Lung (tissue), 12 donors: ENCODE results near the gene LVRN. TPM values are rescaled to one million over a fixed set of nuclear protein-coding genes. Genes with fewer than 3 reads are reported as not detected.

Source experiments
- ATAC-seq: fragments of 200-7000 bp; cut with Tn5 transposase; one replicate; pipeline ENCODE4 v1.9.1; 2020; ENCODE audit warnings: moderate number of reproducible peaks; ENCODE audit not compliant: insufficient read depth, low FRiP score
- DNase-seq, 3 donors: peaks; one replicate each; pipeline ENCODE4 v3.0.0-alpha.2; 2013 to 2017
- H3K27ac ChIP-seq, 2 donors: one replicate each; pipeline ENCODE4 v1.5.1; 2013; ENCODE audit warnings: mild to moderate bottlenecking in 2 of 2, moderate library complexity in 2 of 2, control low read depth in 1 of 2, inconsistent platforms in 1 of 2, low read depth in 1 of 2, low read length in 1 of 2
- H3K27me3 ChIP-seq, 3 donors: one replicate each; pipeline ENCODE4 v1.5.1; 2013; ENCODE audit warnings: low read length in 2 of 3; ENCODE audit not compliant: control insufficient read depth in 3 of 3, insufficient read depth in 3 of 3
- H3K36me3 ChIP-seq, 4 donors: one replicate each; pipeline ENCODE4 v1.5.1; 2013; ENCODE audit warnings: low read length in 4 of 4, mild to moderate bottlenecking in 1 of 4, moderate library complexity in 1 of 4; ENCODE audit not compliant: control insufficient read depth in 4 of 4, insufficient read depth in 4 of 4
- H3K4me1 ChIP-seq, 5 donors: one replicate each; pipeline ENCODE4 v1.5.1; 2013; ENCODE audit warnings: low read length in 5 of 5, mild to moderate bottlenecking in 2 of 5, moderate library complexity in 1 of 5; ENCODE audit not compliant: control insufficient read depth in 5 of 5, insufficient read depth in 5 of 5
- H3K4me3 ChIP-seq: one replicate; pipeline ENCODE4 v1.5.1; 2013; ENCODE audit warnings: mild to moderate bottlenecking, control low read depth, moderate library complexity
- H3K9ac ChIP-seq, 2 donors: one replicate each; pipeline ENCODE4 v1.5.1; 2013; ENCODE audit warnings: low read length in 2 of 2, control low read depth in 1 of 2; ENCODE audit not compliant: insufficient read depth in 1 of 2
- H3K9me3 ChIP-seq, 4 donors: one replicate each; pipeline ENCODE4 v1.5.1; 2013; ENCODE audit warnings: low read length in 3 of 4, mild to moderate bottlenecking in 1 of 4, moderate library complexity in 1 of 4; ENCODE audit not compliant: control insufficient read depth in 4 of 4, insufficient read depth in 3 of 4
- WGBS, 2 donors: extraction: QIAGEN DNeasy Blood & Tissue Kit; methylation state at CpG; one replicate each; pipeline ENCODE4 v1.1.7; 2013; 5-methylcytosine and 5-hydroxymethylcytosine counted together
- polyA plus RNA-seq, 2 donors: library from polyadenylated mRNA; stranded (reverse); fragments of 200-250 nt; gene quantifications; one replicate each; pipeline ENCODE4 v1.2.1, GENCODE V29; 2013
- total RNA-seq, 2 donors: library from RNA; depleted of rRNA in 1 of 2; stranded (reverse); fragments of >200 nt in 1 of 2; gene quantifications; one replicate each; pipeline ENCODE4 v1.2.1, GENCODE V29; 2014 to 2021
- TF ChIP-seq, protein P1 (sequence below): IDR thresholded peaks from 2 replicates; pipeline ENCODE4 v1.5.1; 2012; ENCODE audit warnings: mild to moderate bottlenecking; ENCODE audit errors: control extremely low read depth, extremely low read depth
- donor health status: control.
- donor health status: control.
- donor health status: Bipolar disorder and iron deficiency.
- donor health status: healthy.
- donor health status: DM: yes; HTN: yes; CAD: no.

The LVRN gene
- total and polyA plus RNA-seq, 4 donors = 0.10 to 0.94 (median 0.17) TPM

DNA sequence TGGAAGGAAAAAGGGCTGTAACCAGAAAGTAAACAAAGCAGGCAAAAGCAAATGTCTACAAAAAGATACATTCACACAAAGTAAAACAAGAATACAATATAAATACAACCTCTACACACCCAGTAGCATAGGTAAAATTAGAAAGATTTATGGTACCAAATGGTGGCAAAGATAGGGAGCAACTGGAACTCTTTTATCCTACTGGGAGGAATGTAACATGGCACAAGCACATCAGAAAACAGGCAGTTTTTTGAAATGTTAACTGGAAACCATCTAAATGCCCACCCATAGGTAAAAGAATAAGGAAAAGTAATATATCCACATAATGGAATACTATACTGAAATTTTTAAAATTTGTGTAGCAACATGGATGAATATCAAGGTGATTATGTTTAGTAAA lies 61.3 kb downstream of the LVRN start:
- ATAC-seq = no peak
- H3K4me3 ChIP-seq = no peak overlapping the region
- DNase-seq = no peak
- no peaks in the 10 kb centered on the region for H3K36me3 ChIP-seq
- peaks cover 0 to 1% (median 0%) of the 10 kb centered on the region in 4 donors for H3K9me3 ChIP-seq
- H3K9ac ChIP-seq = no peak overlapping the region
- no peak overlapping the region for H3K27ac ChIP-seq
- H3K4me1 ChIP-seq = no peaks in the 10 kb centered on the region
- TF ChIP-seq, protein P1, sequence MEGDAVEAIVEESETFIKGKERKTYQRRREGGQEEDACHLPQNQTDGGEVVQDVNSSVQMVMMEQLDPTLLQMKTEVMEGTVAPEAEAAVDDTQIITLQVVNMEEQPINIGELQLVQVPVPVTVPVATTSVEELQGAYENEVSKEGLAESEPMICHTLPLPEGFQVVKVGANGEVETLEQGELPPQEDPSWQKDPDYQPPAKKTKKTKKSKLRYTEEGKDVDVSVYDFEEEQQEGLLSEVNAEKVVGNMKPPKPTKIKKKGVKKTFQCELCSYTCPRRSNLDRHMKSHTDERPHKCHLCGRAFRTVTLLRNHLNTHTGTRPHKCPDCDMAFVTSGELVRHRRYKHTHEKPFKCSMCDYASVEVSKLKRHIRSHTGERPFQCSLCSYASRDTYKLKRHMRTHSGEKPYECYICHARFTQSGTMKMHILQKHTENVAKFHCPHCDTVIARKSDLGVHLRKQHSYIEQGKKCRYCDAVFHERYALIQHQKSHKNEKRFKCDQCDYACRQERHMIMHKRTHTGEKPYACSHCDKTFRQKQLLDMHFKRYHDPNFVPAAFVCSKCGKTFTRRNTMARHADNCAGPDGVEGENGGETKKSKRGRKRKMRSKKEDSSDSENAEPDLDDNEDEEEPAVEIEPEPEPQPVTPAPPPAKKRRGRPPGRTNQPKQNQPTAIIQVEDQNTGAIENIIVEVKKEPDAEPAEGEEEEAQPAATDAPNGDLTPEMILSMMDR = no peak
- no peaks in the 10 kb centered on the region for H3K27me3 ChIP-seq

DNA sequence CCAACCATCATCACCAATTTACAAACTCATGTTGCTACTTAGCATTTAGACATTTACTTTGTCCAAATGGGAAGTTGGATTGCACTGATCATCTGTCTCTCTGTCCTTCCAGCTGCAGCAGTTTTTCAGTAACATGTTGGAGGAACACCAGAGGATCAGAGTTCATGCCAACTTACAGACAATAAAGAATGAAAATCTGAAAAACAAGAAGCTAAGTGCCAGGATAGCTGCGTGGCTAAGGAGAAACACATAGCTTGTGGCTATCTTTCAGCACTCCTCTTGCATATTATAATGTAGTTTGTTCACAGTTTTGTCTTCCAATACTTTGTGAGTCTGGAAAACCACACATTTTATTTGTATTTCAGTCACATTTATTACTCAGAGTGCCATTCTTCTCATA lies 63.6 kb downstream of the LVRN start:
- H3K4me3 ChIP-seq = no peak overlapping the region
- DNase-seq = no peak
- peaks cover 0 to 2% (median 0%) of the 10 kb centered on the region in 4 donors for H3K9me3 ChIP-seq
- no peak overlapping the region for H3K27ac ChIP-seq
- H3K27me3 ChIP-seq = no peaks in the 10 kb centered on the region
- WGBS, 2 donors = 84 to 96% methylated on average over 1 of the region's 1 CpG
- H3K36me3 ChIP-seq = no peaks in the 10 kb centered on the region
- H3K4me1 ChIP-seq = no peaks in the 10 kb centered on the region
- H3K9ac ChIP-seq = no peak overlapping the region
- ATAC-seq = no peak
- TF ChIP-seq, protein P1 = no peak

DNA sequence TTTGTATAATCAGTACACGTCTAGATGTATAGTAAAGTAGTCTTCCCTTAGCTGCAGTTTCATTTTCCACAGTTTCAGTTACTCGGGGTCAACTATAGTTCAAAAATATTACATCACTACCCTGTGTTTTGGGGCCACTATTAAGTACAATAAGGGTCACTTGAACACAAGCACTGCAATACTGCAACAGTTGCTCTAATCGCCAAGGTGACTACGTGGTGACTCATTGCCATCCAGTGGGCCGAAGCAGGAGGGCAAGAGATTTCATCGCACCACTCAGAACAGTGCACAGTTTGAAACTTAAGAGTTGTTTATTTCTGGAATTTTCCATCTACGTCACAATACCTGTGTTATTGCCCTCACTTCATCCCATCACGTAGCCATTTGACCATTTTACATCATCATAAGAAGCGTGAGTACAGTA lies 69.8 kb downstream of the LVRN start, which contains the start of gene ARL14EPL:
TSS of gene ARL14EPL (plus strand) at position 379 of the 424 bp plus-strand sequence. CDS start 18,994 bp downstream, outside the sequence.
- 42 to 56% methylated on average over 9 of the region's 9 CpGs for WGBS, 2 donors
- H3K4me3 ChIP-seq = no peak within 1 kb of the TSS
- DNase-seq (peak; percentile 59 to 82 (median 80)), ATAC-seq (peak; percentile 88)
- H3K36me3 ChIP-seq = no peaks in the 10 kb centered on the region
- no peaks in the 10 kb centered on the region for H3K27me3 ChIP-seq
- H3K9ac ChIP-seq = no peak within 1 kb of the TSS
- H3K27ac ChIP-seq = no peak within 1 kb of the TSS
- peaks cover 0 to 4% (median 0%) of the 10 kb centered on the region in 5 donors for H3K4me1 ChIP-seq
- H3K9me3 ChIP-seq = peaks cover 0 to 2% (median 0%) of the 10 kb centered on the region in 4 donors
- TF ChIP-seq, protein P1 = no peak

DNA sequence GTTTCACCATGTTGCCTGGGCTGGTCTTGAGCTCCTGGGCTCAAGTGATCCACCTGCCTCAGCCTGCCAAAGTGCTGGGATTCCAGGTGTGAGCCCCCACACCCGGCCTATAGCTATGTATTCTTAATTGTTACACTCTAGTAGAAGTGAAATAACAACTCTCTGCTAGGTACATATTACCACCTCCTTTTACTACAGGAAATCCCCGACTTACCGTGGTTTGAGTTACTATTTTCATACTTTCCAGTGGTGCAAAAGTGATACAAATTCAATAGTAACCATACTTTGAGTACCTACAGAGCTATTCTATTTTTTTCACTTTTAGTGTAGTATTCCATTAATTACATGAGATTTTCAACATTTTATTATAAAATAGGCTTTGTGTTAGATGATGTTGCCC lies 70.7 kb downstream of the LVRN start:
- no peak overlapping the region for H3K27ac ChIP-seq
- ATAC-seq (no peak), DNase-seq (no peak)
- TF ChIP-seq, protein P1 = no peak
- no peaks in the 10 kb centered on the region for H3K27me3 ChIP-seq
- H3K4me1 ChIP-seq = peaks cover 0 to 4% (median 0%) of the 10 kb centered on the region in 5 donors
- peaks cover 0 to 2% (median 0%) of the 10 kb centered on the region in 4 donors for H3K9me3 ChIP-seq
- H3K4me3 ChIP-seq = no peak overlapping the region
- no peaks in the 10 kb centered on the region for H3K36me3 ChIP-seq
- WGBS, 2 donors = 73 to 79% methylated on average over 3 of the region's 3 CpGs
- no peak overlapping the region for H3K9ac ChIP-seq
